Measurements from ENCODE around the gene SAMD4A.
A peak's percentile ranks its signal among the peaks of the same experiment; 100 is the strongest.

SAMD4A gene

GRCh38 chr14:54738009-54738408, 171.1 kb downstream of the SAMD4A start:
- no peak overlapping the region for H3K14ac ChIP-seq (ENCODE audit: low read length)
- H3K79me1 ChIP-seq (ENCODE audit: low read length) = no peaks in the 10 kb centered on the region
- no peak overlapping the region for H2AK5ac ChIP-seq (ENCODE audit: low read length)

GRCh38 chr14:54739514-54739913, 172.6 kb downstream of the SAMD4A start:
- no peaks in the 10 kb centered on the region for H3K9me3 ChIP-seq (ENCODE audit: insufficient read depth, low read depth, low read length)
- no peak overlapping the region for H3K23ac ChIP-seq (ENCODE audit: low read length)
- H3K9ac ChIP-seq (ENCODE audit: low read length) = no peak overlapping the region
- H2AFZ ChIP-seq (ENCODE audit: insufficient read depth, low read length, poor library complexity) = no peak overlapping the region
- WGBS (ENCODE audit: extremely low coverage, insufficient coverage, insufficient read length) = no CpG with 5 or more reads among the region's 7 CpGs
- no peak overlapping the region for H4K12ac ChIP-seq (ENCODE audit: low read depth, low read length)
- no peak overlapping the region for H2BK12ac ChIP-seq (ENCODE audit: low read length)
- no peak overlapping the region for H2BK120ac ChIP-seq (ENCODE audit: insufficient read depth, low read length, poor library complexity)
- peaks cover 0 to 8% of the 10 kb centered on the region in 2 experiments for H3K36me3 ChIP-seq (ENCODE audit: control insufficient read depth in 1 of 2, insufficient read depth in 2 of 2, low read length in 2 of 2)
- H3K4me2 ChIP-seq (ENCODE audit: low read length) = no peak overlapping the region
- H3K18ac ChIP-seq (ENCODE audit: low read length) = no peak overlapping the region
- H3K4me1 ChIP-seq (ENCODE audit: control insufficient read depth in 1 of 2, insufficient read depth in 2 of 2, low read length in 2 of 2) = peaks cover 3 to 7% of the 10 kb centered on the region in 2 experiments
- no peaks in the 10 kb centered on the region for H3K27me3 ChIP-seq (ENCODE audit: insufficient read depth, low read length)
- no peak overlapping the region for H2BK5ac ChIP-seq (ENCODE audit: low read depth, low read length, poor library complexity)
- no peak overlapping the region for H3K4me3 ChIP-seq (ENCODE audit: low read depth, low read length)
- H3K79me1 ChIP-seq (ENCODE audit: low read length) = no peaks in the 10 kb centered on the region
- H2AK5ac ChIP-seq (ENCODE audit: low read length) = no peak overlapping the region
- H3K27ac ChIP-seq (ENCODE audit: low read depth, low read length) = no peak overlapping the region
- no peak overlapping the region for H4K8ac ChIP-seq (ENCODE audit: low read depth, low read length)
- no peak overlapping the region for H3K14ac ChIP-seq (ENCODE audit: low read length)
- no peak overlapping the region for H4K91ac ChIP-seq (ENCODE audit: low read depth, low read length)
- DNase-seq = peak; percentile 62 to 84
- no peak overlapping the region for H3K4ac ChIP-seq (ENCODE audit: low read depth, low read length)
- no peaks in the 10 kb centered on the region for H3K79me2 ChIP-seq (ENCODE audit: control insufficient read depth, insufficient read depth, low read length, poor library complexity)

More at GRCh38 chr14:54738009-54738408, 171.1 kb downstream of the SAMD4A start:
- Histone ChIP-seq H3K4ac (ENCODE audit: low read depth, low read length) (no peak overlapping the region), H3K4me1 (ENCODE audit: control insufficient read depth in 1 of 2, insufficient read depth in 2 of 2, low read length in 2 of 2) (peaks cover 3 to 7% of the 10 kb centered on the region in 2 experiments), H3K4me2 (ENCODE audit: low read length) (no peak overlapping the region), H2BK5ac (ENCODE audit: low read depth, low read length, poor library complexity) (no peak overlapping the region), H3K79me2 (ENCODE audit: control insufficient read depth, insufficient read depth, low read length, poor library complexity) (no peaks in the 10 kb centered on the region), H4K12ac (ENCODE audit: low read depth, low read length) (no peak overlapping the region), H3K27me3 (ENCODE audit: insufficient read depth, low read length) (no peaks in the 10 kb centered on the region), H3K9ac (ENCODE audit: low read length) (no peak overlapping the region), H2BK12ac (ENCODE audit: low read length) (no peak overlapping the region), H2BK120ac (ENCODE audit: insufficient read depth, low read length, poor library complexity) (no peak overlapping the region), H3K9me3 (ENCODE audit: insufficient read depth, low read depth, low read length) (no peaks in the 10 kb centered on the region), H3K36me3 (ENCODE audit: control insufficient read depth in 1 of 2, insufficient read depth in 2 of 2, low read length in 2 of 2) (peaks cover 0 to 8% of the 10 kb centered on the region in 2 experiments), H3K27ac (ENCODE audit: low read depth, low read length) (no peak overlapping the region), H3K18ac (ENCODE audit: low read length) (no peak overlapping the region), H3K4me3 (ENCODE audit: low read depth, low read length) (no peak overlapping the region), H3K23ac (ENCODE audit: low read length) (no peak overlapping the region), H4K8ac (ENCODE audit: low read depth, low read length) (no peak overlapping the region), H2AFZ (ENCODE audit: insufficient read depth, low read length, poor library complexity) (no peak overlapping the region), H4K91ac (ENCODE audit: low read depth, low read length) (no peak overlapping the region)
- no CpG with 5 or more reads among the region's 4 CpGs for WGBS (ENCODE audit: extremely low coverage, insufficient coverage, insufficient read length)
- DNase-seq = no peak

- no peak overlapping the region for H3K4ac ChIP-seq (ENCODE audit: low read depth, low read length)
- H4K8ac ChIP-seq (ENCODE audit: low read depth, low read length) = no peak overlapping the region
- H2BK120ac ChIP-seq (ENCODE audit: insufficient read depth, low read length, poor library complexity) = no peak overlapping the region
- no peaks in the 10 kb centered on the region for H3K79me1 ChIP-seq (ENCODE audit: low read length)
- no peak overlapping the region for H3K4me3 ChIP-seq (ENCODE audit: low read depth, low read length)
- no peaks in the 10 kb centered on the region for H3K79me2 ChIP-seq (ENCODE audit: control insufficient read depth, insufficient read depth, low read length, poor library complexity)
- no peak overlapping the region for H2BK12ac ChIP-seq (ENCODE audit: low read length)
- H3K23ac ChIP-seq (ENCODE audit: low read length) = no peak overlapping the region
- no peak overlapping the region for H2AFZ ChIP-seq (ENCODE audit: insufficient read depth, low read length, poor library complexity)
- H4K91ac ChIP-seq (ENCODE audit: low read depth, low read length) = no peak overlapping the region
- H3K9me3 ChIP-seq (ENCODE audit: insufficient read depth, low read depth, low read length) = no peaks in the 10 kb centered on the region
- no peak for DNase-seq
- no peak overlapping the region for H3K14ac ChIP-seq (ENCODE audit: low read length)
- no peak overlapping the region for H3K18ac ChIP-seq (ENCODE audit: low read length)
- WGBS (ENCODE audit: extremely low coverage, insufficient coverage, insufficient read length) = no CpG with 5 or more reads among the region's 5 CpGs
- peaks cover 0 to 3% of the 10 kb centered on the region in 2 experiments for H3K36me3 ChIP-seq (ENCODE audit: control insufficient read depth in 1 of 2, insufficient read depth in 2 of 2, low read length in 2 of 2)
- H3K9ac ChIP-seq (ENCODE audit: low read length) = no peak overlapping the region
- no peak overlapping the region for H4K12ac ChIP-seq (ENCODE audit: low read depth, low read length)
- peaks cover 0 to 2% of the 10 kb centered on the region in 2 experiments for H3K4me1 ChIP-seq (ENCODE audit: control insufficient read depth in 1 of 2, insufficient read depth in 2 of 2, low read length in 2 of 2)
- no peak overlapping the region for H3K27ac ChIP-seq (ENCODE audit: low read depth, low read length)
- no peak overlapping the region for H3K4me2 ChIP-seq (ENCODE audit: low read length)
- no peaks in the 10 kb centered on the region for H3K27me3 ChIP-seq (ENCODE audit: insufficient read depth, low read length)
- no peak overlapping the region for H2AK5ac ChIP-seq (ENCODE audit: low read length)
- H2BK5ac ChIP-seq (ENCODE audit: low read depth, low read length, poor library complexity) = no peak overlapping the region
These were observed 175.8 kb downstream of the SAMD4A start for GRCh38 chr14:54742492-54743350.

GRCh38 chr14:54743382-54743781, 176.5 kb downstream of the SAMD4A start:
- H3K4me3 ChIP-seq (ENCODE audit: low read depth, low read length) = no peak overlapping the region
- H4K12ac ChIP-seq (ENCODE audit: low read depth, low read length) = no peak overlapping the region
- no peak overlapping the region for H2BK120ac ChIP-seq (ENCODE audit: insufficient read depth, low read length, poor library complexity)
- no peaks in the 10 kb centered on the region for H3K36me3 ChIP-seq (ENCODE audit: control insufficient read depth in 1 of 2, insufficient read depth in 2 of 2, low read length in 2 of 2)
- no peaks in the 10 kb centered on the region for H3K27me3 ChIP-seq (ENCODE audit: insufficient read depth, low read length)
- H3K18ac ChIP-seq (ENCODE audit: low read length) = no peak overlapping the region
- no peaks in the 10 kb centered on the region for H3K79me2 ChIP-seq (ENCODE audit: control insufficient read depth, insufficient read depth, low read length, poor library complexity)
- no CpG with 5 or more reads among the region's 5 CpGs for WGBS (ENCODE audit: extremely low coverage, insufficient coverage, insufficient read length)
- H3K9me3 ChIP-seq (ENCODE audit: insufficient read depth, low read depth, low read length) = no peaks in the 10 kb centered on the region
- no peak overlapping the region for H2AK5ac ChIP-seq (ENCODE audit: low read length)
- no peak overlapping the region for H3K27ac ChIP-seq (ENCODE audit: low read depth, low read length)
- H4K8ac ChIP-seq (ENCODE audit: low read depth, low read length) = no peak overlapping the region
- peaks cover 0 to 2% of the 10 kb centered on the region in 2 experiments for H3K4me1 ChIP-seq (ENCODE audit: control insufficient read depth in 1 of 2, insufficient read depth in 2 of 2, low read length in 2 of 2)
- H2BK5ac ChIP-seq (ENCODE audit: low read depth, low read length, poor library complexity) = no peak overlapping the region
- no peak for DNase-seq
- no peak overlapping the region for H3K4me2 ChIP-seq (ENCODE audit: low read length)
- no peak overlapping the region for H2AFZ ChIP-seq (ENCODE audit: insufficient read depth, low read length, poor library complexity)
- no peak overlapping the region for H3K23ac ChIP-seq (ENCODE audit: low read length)
- no peak overlapping the region for H2BK12ac ChIP-seq (ENCODE audit: low read length)
- H3K9ac ChIP-seq (ENCODE audit: low read length) = no peak overlapping the region
- H3K4ac ChIP-seq (ENCODE audit: low read depth, low read length) = no peak overlapping the region
- H3K14ac ChIP-seq (ENCODE audit: low read length) = no peak overlapping the region
- H3K79me1 ChIP-seq (ENCODE audit: low read length) = no peaks in the 10 kb centered on the region
- no peak overlapping the region for H4K91ac ChIP-seq (ENCODE audit: low read depth, low read length)
